ENCODE results near the gene PFKFB3.

Gene PFKFB3

DNA sequence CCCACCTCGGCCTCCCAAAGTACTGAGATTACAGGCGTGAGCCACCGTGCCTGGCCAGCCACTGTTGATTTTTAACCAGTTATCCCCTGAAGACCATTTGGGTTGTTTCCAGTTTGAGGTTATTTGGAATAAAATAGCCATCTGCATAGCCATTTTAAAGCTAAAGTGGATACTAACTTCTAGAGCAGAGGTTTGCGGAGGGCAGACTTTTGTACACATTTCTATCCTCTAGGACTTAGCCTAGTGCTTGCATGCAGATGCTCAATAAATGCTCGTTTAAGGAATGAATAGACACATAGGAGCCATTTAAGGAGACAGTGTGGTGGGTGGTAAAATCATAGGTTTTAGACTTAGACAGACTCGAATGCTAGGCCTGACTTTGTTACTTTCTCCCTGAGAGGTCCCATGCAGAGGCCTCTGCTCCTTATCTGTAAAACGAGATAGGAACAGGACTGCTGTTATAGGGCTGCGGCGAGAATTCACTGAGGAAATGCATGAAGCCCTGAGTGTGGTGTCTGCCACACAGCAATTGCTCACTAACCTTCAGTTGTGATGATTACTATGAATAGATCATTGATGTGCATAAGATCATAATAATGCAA, 75.9 kb downstream of the PFKFB3 start:
- Histone ChIP-seq H3K79me2 (ENCODE audit: control insufficient read depth, low read length) (no peaks in the 10 kb centered on the region), H3K27ac (ENCODE audit: low read depth, low read length) (no peak overlapping the region), H3F3A (ENCODE audit: control insufficient read depth, insufficient read depth) (no peaks in the 10 kb centered on the region), H4K20me1 (ENCODE audit: control insufficient read depth, insufficient read depth, low read depth, low read length) (no peaks in the 10 kb centered on the region), H3K4me2 (ENCODE audit: low read length) (no peak overlapping the region), H3K4me1 (ENCODE audit: control insufficient read depth, low read length) (peaks cover 13% of the 10 kb centered on the region), H3K27me3 (ENCODE audit: control insufficient read depth, low read length) (no peaks in the 10 kb centered on the region), H3K9me3 (ENCODE audit: control insufficient read depth, insufficient read depth, low read length) (no peaks in the 10 kb centered on the region), H3K4me3 (ENCODE audit: low read length) (no peak overlapping the region), H3K36me3 (ENCODE audit: control insufficient read depth, low read length) (no peaks in the 10 kb centered on the region), H3K9me2 (replicated peaks; ENCODE audit: control insufficient read depth, low read length) (no peaks in the 10 kb centered on the region)
- TF ChIP-seq EZH2phosphoT487 (IDR thresholded peaks at IDR 0.05; ENCODE audit: borderline replicate concordance, low read length) = no peak
- TF ChIP-seq, protein P1, sequence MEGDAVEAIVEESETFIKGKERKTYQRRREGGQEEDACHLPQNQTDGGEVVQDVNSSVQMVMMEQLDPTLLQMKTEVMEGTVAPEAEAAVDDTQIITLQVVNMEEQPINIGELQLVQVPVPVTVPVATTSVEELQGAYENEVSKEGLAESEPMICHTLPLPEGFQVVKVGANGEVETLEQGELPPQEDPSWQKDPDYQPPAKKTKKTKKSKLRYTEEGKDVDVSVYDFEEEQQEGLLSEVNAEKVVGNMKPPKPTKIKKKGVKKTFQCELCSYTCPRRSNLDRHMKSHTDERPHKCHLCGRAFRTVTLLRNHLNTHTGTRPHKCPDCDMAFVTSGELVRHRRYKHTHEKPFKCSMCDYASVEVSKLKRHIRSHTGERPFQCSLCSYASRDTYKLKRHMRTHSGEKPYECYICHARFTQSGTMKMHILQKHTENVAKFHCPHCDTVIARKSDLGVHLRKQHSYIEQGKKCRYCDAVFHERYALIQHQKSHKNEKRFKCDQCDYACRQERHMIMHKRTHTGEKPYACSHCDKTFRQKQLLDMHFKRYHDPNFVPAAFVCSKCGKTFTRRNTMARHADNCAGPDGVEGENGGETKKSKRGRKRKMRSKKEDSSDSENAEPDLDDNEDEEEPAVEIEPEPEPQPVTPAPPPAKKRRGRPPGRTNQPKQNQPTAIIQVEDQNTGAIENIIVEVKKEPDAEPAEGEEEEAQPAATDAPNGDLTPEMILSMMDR (IDR thresholded peaks at IDR 0.05; ENCODE audit: low read depth, low read length, poor library complexity, severe bottlenecking) = no peak

DNA sequence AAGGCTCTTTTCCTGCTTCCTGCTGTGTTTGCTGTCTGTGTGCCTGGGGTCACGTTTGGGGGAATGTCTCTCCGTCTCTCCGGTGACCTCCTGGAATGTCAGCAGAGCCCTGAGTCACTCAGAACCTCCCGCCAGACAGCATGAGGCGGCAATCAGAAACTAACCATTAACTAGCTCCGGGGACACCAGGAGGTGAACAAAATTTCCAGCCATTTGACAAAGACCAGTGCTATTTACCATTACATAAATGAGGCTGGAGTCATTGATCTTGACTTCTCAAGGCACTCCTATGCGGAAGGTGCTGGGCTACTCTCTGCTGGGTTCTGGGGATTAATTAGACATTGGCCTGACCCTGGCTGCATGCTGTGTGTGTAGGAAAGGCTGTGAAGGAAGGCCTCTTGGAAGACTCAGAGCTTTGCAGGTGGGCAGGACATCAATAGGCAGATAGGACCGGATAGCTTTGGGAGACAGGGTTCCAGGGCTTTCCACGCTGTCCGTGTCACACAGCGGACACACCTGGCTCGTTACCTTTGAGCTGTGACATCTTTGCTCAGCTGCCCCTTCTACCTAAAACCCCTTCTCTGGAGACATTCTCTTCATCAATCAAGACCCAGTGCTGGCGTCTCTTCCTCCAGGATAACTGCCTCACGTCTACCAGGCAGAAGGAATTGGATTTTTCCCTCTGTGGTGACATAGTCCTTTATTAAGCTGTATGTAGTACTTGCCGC, 77.0 kb downstream of the PFKFB3 start:
- H3F3A ChIP-seq (ENCODE audit: control insufficient read depth, insufficient read depth) = no peaks in the 10 kb centered on the region; the same call in 1 of the 2 replicates
- no peaks in the 10 kb centered on the region for H3K9me2 ChIP-seq (replicated peaks; ENCODE audit: control insufficient read depth, low read length)
- peaks cover 12% of the 10 kb centered on the region for H3K4me1 ChIP-seq (ENCODE audit: control insufficient read depth, low read length)
- H3K4me3 ChIP-seq (ENCODE audit: low read length) = no peak overlapping the region
- H4K20me1 ChIP-seq (ENCODE audit: control insufficient read depth, insufficient read depth, low read depth, low read length) = no peaks in the 10 kb centered on the region
- TF ChIP-seq, protein P1 (IDR thresholded peaks at IDR 0.05; ENCODE audit: low read depth, low read length, poor library complexity, severe bottlenecking) = no peak
- no peak for TF ChIP-seq EZH2phosphoT487 (IDR thresholded peaks at IDR 0.05; ENCODE audit: borderline replicate concordance, low read length)
- H3K9me3 ChIP-seq (ENCODE audit: control insufficient read depth, insufficient read depth, low read length) = no peaks in the 10 kb centered on the region
- no peak overlapping the region for H3K27ac ChIP-seq (ENCODE audit: low read depth, low read length)
- H3K36me3 ChIP-seq (ENCODE audit: control insufficient read depth, low read length) = no peaks in the 10 kb centered on the region
- no peaks in the 10 kb centered on the region for H3K27me3 ChIP-seq (ENCODE audit: control insufficient read depth, low read length)
- H3K4me2 ChIP-seq (ENCODE audit: low read length) = no peak overlapping the region
- no peaks in the 10 kb centered on the region for H3K79me2 ChIP-seq (ENCODE audit: control insufficient read depth, low read length)

DNA sequence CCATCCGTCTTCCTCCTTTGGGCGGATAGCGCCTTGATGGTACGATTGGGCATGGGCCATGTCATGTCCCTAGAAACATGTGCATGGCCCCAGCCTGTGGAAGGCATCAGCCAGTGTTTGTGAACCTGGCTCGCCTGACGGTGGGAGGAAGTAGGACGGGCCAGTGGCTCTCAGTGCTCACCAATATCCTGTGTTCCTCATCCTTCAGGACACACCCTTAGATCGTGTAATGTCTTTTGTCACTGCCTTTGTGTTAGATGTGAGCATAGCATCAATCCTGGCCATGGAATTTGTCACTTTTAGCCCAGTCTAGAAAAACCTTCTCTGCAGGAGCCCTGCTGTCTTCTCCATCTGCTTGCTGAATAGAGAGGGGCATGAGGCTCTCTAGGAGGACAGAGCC, 77.6 kb downstream of the PFKFB3 start:
- Histone ChIP-seq H3K4me3 (ENCODE audit: low read length) (no peak overlapping the region), H3K4me2 (ENCODE audit: low read length) (no peak overlapping the region), H3F3A (ENCODE audit: control insufficient read depth, insufficient read depth) (no peaks in the 10 kb centered on the region; the same call in 1 of the 2 replicates), H3K79me2 (ENCODE audit: control insufficient read depth, low read length) (no peaks in the 10 kb centered on the region), H3K27ac (ENCODE audit: low read depth, low read length) (no peak overlapping the region), H3K9me2 (replicated peaks; ENCODE audit: control insufficient read depth, low read length) (no peaks in the 10 kb centered on the region), H4K20me1 (ENCODE audit: control insufficient read depth, insufficient read depth, low read depth, low read length) (no peaks in the 10 kb centered on the region), H3K27me3 (ENCODE audit: control insufficient read depth, low read length) (no peaks in the 10 kb centered on the region), H3K36me3 (ENCODE audit: control insufficient read depth, low read length) (no peaks in the 10 kb centered on the region), H3K9me3 (ENCODE audit: control insufficient read depth, insufficient read depth, low read length) (no peaks in the 10 kb centered on the region), H3K4me1 (ENCODE audit: control insufficient read depth, low read length) (peaks cover 6% of the 10 kb centered on the region)
- TF ChIP-seq EZH2phosphoT487 (IDR thresholded peaks at IDR 0.05; ENCODE audit: borderline replicate concordance, low read length) = no peak
- TF ChIP-seq, protein P1 (IDR thresholded peaks at IDR 0.05; ENCODE audit: low read depth, low read length, poor library complexity, severe bottlenecking) = no peak
